GM18517 (cell line): ENCODE measurements around the gene NOTUM.
"Not testable (repeated sequence)": the region's sequence is repeated elsewhere in the genome, so short reads cannot be mapped to it uniquely, and the experiment has no call there.

Experiments
- ATAC-seq: cut with Tn5 transposase; IDR thresholded peaks from one replicate; pipeline ENCODE4 v1.9.1; 2021; ENCODE audit warnings: mild to moderate bottlenecking, moderate library complexity; ENCODE audit not compliant: unreplicated experiment

NOTUM gene

DNA sequence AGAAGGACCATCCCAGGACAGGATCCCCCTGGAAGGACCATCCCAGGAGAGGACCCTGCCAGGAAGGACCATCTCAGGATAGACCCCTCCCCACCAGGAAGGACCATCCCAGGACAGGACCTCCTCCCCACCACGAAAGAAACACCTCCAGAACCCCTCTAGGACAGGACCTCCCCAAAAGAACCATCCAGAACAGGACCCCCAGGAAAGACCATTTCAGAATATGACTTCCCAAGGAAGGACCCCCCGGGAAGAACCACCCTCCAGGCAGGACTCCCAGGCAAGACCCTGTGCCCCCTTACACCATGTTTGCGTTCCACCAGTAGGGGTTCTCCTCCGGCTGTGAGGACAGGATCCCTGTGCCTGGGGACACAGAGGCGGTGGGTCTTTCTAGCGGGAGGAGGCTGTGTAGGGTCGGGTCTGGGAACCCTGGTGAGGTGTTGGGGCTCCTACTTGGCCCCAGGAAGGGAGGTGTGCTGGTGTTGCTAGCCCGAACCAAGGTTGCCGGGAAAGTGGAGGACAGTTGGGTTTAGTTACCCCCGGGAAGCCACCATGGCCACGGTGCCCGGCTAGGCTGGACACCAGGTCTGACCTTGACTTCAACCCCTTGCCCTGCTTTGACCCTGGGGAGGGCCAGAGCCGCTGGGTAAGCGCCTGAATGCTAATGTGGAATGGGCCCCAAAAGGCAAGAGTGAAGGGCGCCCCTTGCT, 2.2 kb downstream of the NOTUM start:
- ATAC-seq, result no peak

DNA sequence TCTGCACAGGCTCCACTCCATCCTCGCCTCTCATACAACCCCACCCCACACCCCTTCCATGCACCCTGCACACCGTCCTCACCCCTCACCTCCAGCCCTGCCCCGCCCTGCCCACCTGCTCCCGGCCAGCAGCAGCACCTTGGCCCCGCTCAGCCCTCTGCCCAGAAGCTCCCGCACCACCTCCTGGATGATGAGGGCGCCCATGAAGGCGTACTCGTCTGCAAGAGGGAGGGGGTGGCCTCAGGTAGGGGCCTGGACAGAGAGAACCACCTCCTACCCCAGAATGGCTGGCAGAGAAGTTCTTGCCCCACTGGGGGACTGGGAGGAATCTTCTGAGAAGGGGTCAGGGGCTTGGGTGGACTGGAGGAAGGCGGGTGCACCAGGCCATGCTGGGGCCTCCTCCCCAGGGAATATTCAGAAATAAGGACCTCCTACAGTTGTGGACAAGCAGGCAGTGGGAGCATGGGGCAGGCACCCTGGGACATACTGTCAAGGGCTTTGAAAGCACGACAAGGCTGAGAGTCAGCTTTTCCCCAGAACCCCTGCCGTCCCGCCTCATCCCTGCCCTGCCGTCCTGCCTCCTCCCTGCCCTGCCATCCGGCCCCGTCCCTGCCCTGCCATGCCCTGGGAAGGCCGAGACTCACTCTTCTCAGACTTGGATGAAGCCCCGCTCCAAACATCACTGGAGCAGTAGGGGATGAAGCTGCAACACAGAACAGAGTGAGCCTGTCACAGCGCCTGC, 3.1 kb downstream of the NOTUM start:
- no peak for ATAC-seq

GRCh38 chr17:81956607-81957589, 4.1 kb downstream of the NOTUM start:
- no peak for ATAC-seq

- no peak for ATAC-seq
Observed at GRCh38 chr17:81955756-81956544, 5.0 kb downstream of the NOTUM start.

DNA sequence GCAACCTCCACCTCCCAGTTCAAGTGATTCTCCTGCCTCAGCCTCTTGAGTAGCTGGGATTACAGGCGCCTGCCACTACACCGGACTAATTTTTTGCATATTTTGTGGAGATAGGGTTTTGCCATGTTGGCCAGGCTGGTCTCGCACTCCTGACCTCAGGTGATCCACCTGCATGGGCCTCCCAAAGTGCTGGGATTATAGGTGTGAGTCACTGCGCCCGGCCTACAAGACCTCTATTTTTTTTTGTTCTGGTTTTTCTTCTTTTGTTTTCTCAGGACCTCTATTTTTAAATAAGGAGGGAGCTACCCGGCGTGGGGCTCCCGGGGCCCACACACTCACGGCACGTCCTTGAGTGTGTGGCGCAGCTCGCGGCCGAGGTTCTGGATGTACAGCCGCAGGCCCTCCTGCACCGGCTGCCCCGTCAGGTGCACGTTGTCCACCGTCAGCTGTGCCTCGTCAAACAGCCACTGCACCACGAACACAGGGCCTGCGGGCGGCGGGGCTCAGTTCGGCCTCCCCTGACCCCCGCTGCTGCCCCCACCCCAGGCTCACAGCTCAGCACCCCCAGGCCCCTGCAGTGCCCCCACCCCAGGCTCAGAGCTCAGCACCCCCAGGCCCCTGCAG, 5.8 kb downstream of the NOTUM start:
- no peak for ATAC-seq

- ATAC-seq, result no peak
Observed at GRCh38 chr17:81954131-81955057, 6.6 kb downstream of the NOTUM start.

- not testable (repeated sequence) for ATAC-seq
Observed at GRCh38 chr17:81953443-81953842, 7.5 kb downstream of the NOTUM start.

GRCh38 chr17:81952792-81953228, 8.2 kb downstream of the NOTUM start:
- no peak for ATAC-seq

DNA sequence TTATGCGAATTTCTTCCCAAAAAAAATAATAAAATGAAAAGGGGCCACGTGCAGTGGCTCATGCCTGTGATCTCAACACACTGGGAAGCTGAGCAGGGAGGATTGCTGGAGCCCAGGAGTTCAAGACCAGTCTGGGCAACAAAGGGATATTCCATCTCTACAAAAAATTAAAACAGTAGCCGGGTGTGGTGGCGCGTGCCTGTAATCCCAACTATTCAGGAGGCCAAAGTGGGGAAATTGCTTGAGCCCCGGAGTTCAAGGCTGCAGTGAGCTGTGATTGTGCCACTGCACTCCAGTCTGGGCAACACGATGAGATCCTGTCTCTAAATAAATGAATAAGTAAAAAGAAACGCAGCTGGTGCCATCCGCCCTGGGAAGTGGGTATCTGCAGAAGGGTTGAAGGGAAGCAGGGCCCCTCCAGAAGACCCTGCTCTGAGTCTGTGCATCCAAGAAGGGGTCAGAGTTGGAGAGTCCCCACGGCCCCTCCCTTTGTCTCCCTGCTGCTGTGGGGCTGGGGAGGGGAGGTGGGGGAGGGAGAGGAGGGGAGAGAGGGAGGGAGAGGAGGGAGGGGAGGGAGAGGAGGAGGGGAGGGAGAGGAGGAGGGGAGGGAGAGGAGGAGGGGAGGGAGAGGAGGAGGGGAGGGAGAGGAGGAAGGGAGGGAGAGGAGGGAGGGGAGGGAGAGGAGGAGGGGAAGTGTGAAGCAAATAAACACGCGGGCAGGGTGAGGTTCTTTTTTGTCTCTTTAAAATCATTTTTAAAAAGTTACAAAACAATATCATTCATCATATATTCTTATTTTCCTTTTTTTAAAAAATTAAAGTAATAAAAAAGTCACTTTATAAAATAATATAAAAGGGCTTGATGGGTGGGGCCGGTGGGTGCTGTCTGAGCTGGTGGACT, 9.0 kb downstream of the NOTUM start:
- ATAC-seq, result no peak

- no peak for ATAC-seq
Observed at GRCh38 chr17:81950501-81950900, 10.5 kb downstream of the NOTUM start.

DNA sequence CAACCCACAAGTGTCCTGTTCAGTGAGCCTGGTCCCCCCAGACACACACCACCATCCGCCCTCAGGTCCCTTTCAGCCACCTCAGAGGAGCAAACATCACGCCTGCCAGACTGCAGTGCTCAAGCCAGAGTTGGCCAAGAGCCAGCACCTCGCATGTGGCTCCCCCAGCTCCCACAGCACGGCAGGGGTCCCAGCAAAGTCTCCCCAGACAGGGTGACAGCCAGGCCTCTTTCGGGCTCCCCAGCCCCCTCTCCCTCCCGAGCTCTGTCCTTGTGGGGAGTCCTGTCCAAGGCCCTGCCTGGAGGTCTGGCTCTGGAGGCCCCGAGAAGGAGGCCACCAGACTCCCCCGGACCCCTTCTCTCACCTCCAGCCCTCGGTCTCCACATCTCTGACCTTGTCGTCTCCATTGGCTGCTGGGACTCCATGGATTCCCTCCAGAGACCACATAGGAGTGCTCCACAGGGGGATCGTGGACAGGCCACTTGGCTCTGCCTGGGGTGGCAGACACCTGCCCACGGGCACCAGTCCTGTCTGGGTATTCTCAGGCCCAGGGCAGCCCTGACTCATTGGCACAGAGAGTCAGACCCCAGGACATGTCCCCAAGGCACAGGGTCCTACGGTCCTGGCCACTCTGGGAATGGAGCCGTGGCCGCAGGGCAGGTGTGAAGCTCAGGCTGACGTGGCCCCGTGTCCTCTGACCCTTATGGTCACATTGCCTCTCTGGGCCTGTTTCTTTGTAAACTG, 12.2 kb downstream of the NOTUM start:
- ATAC-seq, result no peak

GRCh38 chr17:81947189-81947588, 13.8 kb downstream of the NOTUM start, which contains the start of gene MYADML2:
MYADML2 (minus strand) TSS chr17:81947233; CDS start chr17:81941741, 5,492 bp downstream.
- no peak for ATAC-seq

DNA sequence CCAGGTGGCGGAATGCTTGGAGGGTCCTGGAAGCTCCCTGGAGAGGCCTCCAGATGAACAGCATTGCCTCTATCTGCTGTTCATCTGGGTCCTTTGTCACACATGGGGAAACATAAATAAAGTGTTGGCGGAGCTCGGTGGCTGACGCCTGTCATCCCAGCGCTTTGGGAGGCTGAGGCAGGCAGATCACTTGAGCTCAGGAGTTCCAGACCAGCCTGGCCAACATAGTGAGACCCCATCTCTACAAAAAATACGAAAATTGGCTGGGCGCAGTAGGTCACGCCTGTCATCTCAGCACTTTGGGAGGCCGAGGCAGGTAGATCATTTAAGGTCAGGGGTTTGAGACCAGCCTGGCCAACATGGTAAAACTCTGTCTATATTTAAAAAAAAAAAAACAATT, 16.1 kb downstream of the NOTUM start:
- no peak for ATAC-seq

DNA sequence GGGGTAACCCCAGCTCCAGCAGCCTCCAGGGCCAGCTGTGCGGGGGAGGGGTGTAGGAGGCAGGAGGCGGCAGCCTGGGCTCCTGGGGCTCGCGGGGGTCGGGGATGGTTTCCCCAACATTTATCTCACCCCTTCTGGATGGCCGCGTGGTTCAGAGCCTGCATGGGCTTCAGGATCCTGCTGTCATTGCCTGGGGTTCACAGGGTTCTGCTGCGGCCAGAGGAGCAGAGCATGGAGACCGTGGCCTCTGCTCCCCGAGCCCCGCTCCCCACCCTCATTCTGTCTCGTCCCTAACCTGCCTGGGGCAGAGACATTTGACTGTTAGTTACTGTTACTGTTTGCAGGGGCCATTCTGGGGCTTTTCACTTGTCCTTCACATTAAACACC, 18.8 kb downstream of the NOTUM start:
- ATAC-seq, result no peak

DNA sequence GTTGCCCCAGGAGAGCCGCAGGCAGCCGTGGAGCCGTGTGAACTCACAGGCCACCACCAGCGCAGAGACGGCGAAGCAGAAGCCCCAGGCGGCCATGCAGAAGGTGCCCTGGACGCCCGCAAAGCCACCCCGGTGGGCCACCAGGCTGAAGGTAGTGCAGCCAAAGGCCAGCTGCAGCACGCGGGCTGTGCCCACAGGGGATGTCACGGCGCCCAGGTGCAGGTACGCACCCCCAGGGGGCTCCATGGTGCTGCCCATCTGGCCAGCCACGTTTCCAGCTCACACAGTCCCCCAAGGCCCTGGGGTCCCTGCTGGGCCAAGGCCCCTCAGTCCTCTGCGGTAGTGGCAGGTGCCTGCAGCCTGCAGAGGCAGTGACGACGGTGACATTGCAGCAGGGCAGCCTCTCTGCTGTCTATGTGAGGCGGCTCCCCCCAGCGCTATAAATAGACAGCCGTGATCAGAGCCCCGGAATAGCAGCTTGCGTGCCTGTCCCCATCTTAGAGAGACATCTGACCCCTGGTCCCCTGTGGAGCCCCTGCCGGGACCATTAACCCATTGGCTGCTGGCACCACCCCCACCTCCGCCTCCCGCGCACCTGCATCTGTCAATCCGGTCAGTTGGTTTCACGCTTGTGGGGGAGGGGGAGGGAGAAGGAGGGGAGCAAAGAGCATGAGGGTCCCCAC, 19.4 kb downstream of the NOTUM start:
- ATAC-seq, result no peak
